ENCODE data around the gene GNB1L. TPM values are rescaled to one million over a fixed set of nuclear protein-coding genes. Genes with fewer than 3 reads are reported as not detected.

Gene GNB1L
- total RNA-seq, 4 donors from 2014 or later: 4.8 to 8.7 (median 7.4) TPM

DNA sequence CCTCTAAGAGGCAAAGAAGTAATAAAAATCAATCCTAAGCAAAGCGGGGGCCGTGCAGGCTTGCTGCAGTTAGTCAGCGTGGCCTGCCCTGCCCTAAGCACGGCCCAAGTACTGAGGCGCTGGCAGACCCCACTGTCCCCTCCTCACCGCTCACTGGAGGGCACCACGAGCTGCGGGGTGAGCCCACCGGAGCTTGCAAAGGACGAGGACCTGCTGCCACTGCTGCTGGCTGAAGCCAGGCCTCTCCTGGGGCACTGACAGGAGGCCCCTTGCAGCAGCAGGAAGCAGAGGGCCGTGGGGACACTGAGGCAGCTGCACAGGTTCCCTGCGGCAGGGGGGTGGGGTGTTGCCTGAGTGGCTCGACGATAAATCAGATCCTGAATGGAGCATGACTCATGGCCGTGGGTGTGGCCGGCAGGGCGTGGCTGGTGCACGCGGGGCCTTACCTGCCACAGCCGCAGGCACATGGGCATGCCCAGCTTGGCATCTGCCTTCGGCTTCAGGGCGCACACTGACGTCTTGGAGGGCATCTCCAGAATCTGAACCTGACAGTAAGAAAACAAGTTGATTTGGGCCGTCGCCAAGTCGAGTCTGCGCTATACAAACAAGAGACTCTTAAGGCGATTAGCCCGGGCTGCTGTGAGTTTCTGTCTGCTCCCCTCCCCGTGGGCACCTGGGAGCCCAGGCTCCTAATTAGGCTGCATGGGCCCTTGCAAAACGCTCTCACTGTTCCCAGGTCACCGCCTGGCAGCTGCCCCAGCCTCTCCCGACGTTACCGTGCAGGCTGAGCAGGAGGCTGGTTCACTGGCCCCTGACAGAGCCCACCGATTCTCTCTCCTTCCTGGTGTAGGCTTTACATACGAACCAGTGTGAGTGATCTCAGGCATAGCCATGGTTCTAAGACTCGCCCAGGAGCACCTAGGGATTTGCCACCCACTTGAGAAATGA lies 48.2 kb downstream of the GNB1L start:
- Histone ChIP-seq H3K4me3 (no peak overlapping the region), H3K27me3 (no peaks in the 10 kb centered on the region), H3K36me3 (peaks cover 0 to 31% of the 10 kb centered on the region in 2 donors), H3K4me1 (no peaks in the 10 kb centered on the region), H3K9me3 (no peaks in the 10 kb centered on the region), H3K27ac (no peak overlapping the region)
- ATAC-seq: no peak
- 91% methylated on average over 7 of the region's 38 CpGs; no CpG with 5 or more reads in 1 of the 2 donors for WGBS, 2 donors (ENCODE audit: low coverage in 1 of 2)
- TF ChIP-seq POLR2A (IDR thresholded peaks at IDR 0.05) (no peak), POLR2AphosphoS5 (IDR thresholded peaks at IDR 0.05) (no peak), EP300 (IDR thresholded peaks at IDR 0.05) (no peak)
- TF ChIP-seq, protein P1, sequence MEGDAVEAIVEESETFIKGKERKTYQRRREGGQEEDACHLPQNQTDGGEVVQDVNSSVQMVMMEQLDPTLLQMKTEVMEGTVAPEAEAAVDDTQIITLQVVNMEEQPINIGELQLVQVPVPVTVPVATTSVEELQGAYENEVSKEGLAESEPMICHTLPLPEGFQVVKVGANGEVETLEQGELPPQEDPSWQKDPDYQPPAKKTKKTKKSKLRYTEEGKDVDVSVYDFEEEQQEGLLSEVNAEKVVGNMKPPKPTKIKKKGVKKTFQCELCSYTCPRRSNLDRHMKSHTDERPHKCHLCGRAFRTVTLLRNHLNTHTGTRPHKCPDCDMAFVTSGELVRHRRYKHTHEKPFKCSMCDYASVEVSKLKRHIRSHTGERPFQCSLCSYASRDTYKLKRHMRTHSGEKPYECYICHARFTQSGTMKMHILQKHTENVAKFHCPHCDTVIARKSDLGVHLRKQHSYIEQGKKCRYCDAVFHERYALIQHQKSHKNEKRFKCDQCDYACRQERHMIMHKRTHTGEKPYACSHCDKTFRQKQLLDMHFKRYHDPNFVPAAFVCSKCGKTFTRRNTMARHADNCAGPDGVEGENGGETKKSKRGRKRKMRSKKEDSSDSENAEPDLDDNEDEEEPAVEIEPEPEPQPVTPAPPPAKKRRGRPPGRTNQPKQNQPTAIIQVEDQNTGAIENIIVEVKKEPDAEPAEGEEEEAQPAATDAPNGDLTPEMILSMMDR (IDR thresholded peaks at IDR 0.05): no peak

DNA sequence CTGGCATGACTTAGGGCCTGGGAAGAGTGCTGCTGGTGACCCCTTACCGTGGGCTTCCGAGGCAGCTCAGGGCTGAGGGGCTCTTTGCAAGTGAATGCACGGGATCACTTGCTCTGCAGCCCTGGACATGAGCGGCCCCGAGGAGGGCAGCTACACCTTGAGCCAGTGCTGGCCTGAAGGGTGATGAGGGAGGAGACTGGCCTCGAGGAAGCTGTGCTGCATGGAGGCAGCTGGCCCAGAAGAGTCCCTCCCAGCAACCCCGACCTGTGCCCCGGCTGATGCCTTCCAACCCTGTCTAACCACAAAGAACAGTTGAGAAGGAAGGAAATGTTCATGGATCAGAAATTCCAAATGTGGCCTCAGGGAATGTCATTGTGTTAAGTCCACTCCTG lies 48.9 kb downstream of the GNB1L start:
- Histone ChIP-seq H3K27ac (no peak overlapping the region), H3K36me3 (peaks cover 0 to 32% of the 10 kb centered on the region in 2 donors), H3K4me3 (no peak overlapping the region), H3K27me3 (no peaks in the 10 kb centered on the region), H3K9me3 (no peaks in the 10 kb centered on the region), H3K4me1 (no peaks in the 10 kb centered on the region)
- TF ChIP-seq POLR2AphosphoS5 (IDR thresholded peaks at IDR 0.05): no peak
- TF ChIP-seq POLR2A (IDR thresholded peaks at IDR 0.05): no peak
- TF ChIP-seq, protein P1 (IDR thresholded peaks at IDR 0.05): no peak
- TF ChIP-seq EP300 (IDR thresholded peaks at IDR 0.05): no peak
- 88% methylated on average over 7 of the region's 8 CpGs; no CpG with 5 or more reads in 1 of the 2 donors for WGBS, 2 donors (ENCODE audit: low coverage in 1 of 2)
- ATAC-seq: no peak

DNA sequence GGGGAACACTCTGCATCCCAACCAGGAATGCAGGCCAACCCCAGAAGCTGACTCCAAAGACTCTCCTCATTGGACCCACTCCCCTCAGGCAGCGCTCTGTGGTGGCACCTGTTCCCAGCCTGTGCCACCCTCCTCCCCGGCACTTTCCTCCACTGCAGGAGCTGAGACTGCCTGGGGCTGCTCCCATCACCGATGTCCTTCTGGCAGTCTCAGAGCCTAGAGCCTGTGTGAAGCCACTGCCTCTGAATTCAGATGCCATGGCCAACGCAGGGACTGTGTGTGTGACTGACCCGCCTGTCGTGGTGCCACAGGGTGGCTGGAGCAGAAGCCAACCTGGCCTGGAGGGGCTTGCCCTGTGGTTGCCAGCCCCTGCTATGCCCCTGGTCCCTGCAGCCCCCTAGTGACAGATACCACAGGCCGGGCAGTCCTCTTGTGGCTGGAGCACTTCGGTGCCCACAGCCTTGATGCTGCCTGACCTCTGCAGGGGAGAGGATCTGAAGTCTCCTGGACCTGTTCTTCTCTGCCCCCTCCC lies 50.9 kb downstream of the GNB1L start:
- Histone ChIP-seq H3K27me3 (no peaks in the 10 kb centered on the region), H3K4me3 (no peak overlapping the region), H3K36me3 (peaks cover 0 to 51% of the 10 kb centered on the region in 2 donors), H3K9me3 (no peaks in the 10 kb centered on the region), H3K4me1 (no peaks in the 10 kb centered on the region), H3K27ac (no peak overlapping the region)
- TF ChIP-seq POLR2AphosphoS5 (IDR thresholded peaks at IDR 0.05): no peak
- TF ChIP-seq, protein P1 (IDR thresholded peaks at IDR 0.05): no peak
- TF ChIP-seq EP300 (IDR thresholded peaks at IDR 0.05): no peak
- TF ChIP-seq POLR2A (IDR thresholded peaks at IDR 0.05): no peak
- WGBS, 2 donors (ENCODE audit: low coverage in 1 of 2): no CpG with 5 or more reads among the region's 8 CpGs
- ATAC-seq: no peak

DNA sequence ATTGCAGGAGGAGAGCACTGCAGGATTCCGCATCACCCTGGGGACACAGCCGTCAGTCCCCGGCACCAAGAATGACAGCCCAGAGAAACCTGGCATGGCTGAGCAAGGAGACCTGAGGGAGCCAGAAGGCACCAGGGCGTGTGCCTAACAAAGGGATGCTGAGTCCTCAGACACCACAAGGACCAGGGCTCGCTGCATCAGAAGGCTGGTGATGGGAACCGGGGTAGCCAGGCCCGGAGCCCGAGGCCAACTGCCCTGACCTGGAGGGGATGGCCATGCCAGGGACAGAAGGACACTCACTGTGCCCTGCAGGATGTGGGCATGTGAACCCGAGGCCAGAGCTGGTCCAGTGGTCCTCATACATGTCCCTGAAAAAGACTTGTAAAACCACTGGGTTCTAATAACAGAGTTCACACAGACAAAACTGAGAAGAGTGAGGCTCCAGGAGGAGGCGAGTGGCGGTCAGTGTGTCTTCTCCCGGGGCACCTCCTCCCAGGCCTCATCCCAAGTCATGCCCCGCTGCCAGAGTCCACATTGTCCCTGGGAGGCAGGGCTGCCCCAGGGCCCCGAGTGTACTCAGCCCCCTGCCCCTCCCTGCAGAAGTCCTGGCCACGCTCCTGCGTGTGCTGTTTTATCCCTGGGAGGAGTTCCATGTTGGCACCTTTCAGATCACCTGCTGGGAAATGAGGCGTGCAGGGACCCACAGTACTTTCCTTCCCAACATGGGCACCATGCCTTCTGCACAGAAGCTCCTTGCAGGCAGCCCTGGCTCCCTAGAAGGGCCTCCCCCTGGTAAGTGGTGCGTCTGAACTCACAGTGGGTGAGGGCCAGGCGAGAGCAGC lies 51.6 kb downstream of the GNB1L start:
- TF ChIP-seq, protein P1 (IDR thresholded peaks at IDR 0.05): no peak
- 73 to 89% methylated on average over 4 to 6 of the region's 19 CpGs for WGBS, 2 donors (ENCODE audit: low coverage in 1 of 2)

More for the DNA sequence above, 51.6 kb downstream of the GNB1L start:
- ATAC-seq: no peak
- Histone ChIP-seq H3K4me3 (no peak overlapping the region), H3K36me3 (peaks cover 0 to 54% of the 10 kb centered on the region in 2 donors), H3K27me3 (no peaks in the 10 kb centered on the region), H3K27ac (no peak overlapping the region), H3K9me3 (no peaks in the 10 kb centered on the region), H3K4me1 (no peaks in the 10 kb centered on the region)

Measured in gastroesophageal sphincter (tissue), 4 donors.